Measurements from ENCODE around the gene NSD2. TPM values are rescaled to one million over a fixed set of nuclear protein-coding genes. Genes with fewer than 3 reads are reported as not detected.

Gene NSD2
- total and polyA plus RNA-seq, 2 experiments from 2014 or later: 25.7 to 30.8 TPM

GRCh38 chr4:2006367-2006766 is 135.2 kb downstream of the NSD2 start:
- Histone ChIP-seq H3K9me2 (replicated peaks; ENCODE audit: insufficient read depth) (no peaks in the 10 kb centered on the region), H4K20me1 (ENCODE audit: insufficient read depth, poor library complexity, severe bottlenecking) (peaks cover 30% of the 10 kb centered on the region), H3K4me1 (ENCODE audit: insufficient read depth) (peaks cover 21% of the 10 kb centered on the region), H3K4me2 (no peak overlapping the region), H3K9me3 (ENCODE audit: low read depth) (no peaks in the 10 kb centered on the region), H3K4me3 (no peak overlapping the region), H3K27ac (no peak overlapping the region), H3K79me2 (peaks cover 73% of the 10 kb centered on the region), H3K36me3 (replicated peaks; ENCODE audit: insufficient read depth, low read depth) (no peaks in the 10 kb centered on the region), H2AFZ (no peak overlapping the region), H3K27me3 (no peaks in the 10 kb centered on the region)
- 93% methylated on average over 7 of the region's 7 CpGs for WGBS (ENCODE audit: low lambda C conversion rate, missing lambda C conversion rate)
- TF ChIP-seq CTCF (IDR thresholded peaks at IDR 0.05; ENCODE audit: poor library complexity) (no peak), EZH2phosphoT487 (IDR thresholded peaks at IDR 0.05; ENCODE audit: low read depth, severe bottlenecking, unreplicated experiment) (no peak)
- DNase-seq (ENCODE audit: low spot score): no peak

- H3K4me3 ChIP-seq: peak overlapping the region; percentile 60
- no peaks in the 10 kb centered on the region for H3K27me3 ChIP-seq
- no peaks in the 10 kb centered on the region for H3K9me2 ChIP-seq (replicated peaks; ENCODE audit: insufficient read depth)
- H4K20me1 ChIP-seq (ENCODE audit: insufficient read depth, poor library complexity, severe bottlenecking): peaks cover 30% of the 10 kb centered on the region
- no peak overlapping the region for H2AFZ ChIP-seq
- H3K9me3 ChIP-seq (ENCODE audit: low read depth): no peaks in the 10 kb centered on the region
- 89% methylated on average over 15 of the region's 15 CpGs for WGBS (ENCODE audit: low lambda C conversion rate, missing lambda C conversion rate)
- peaks cover 21% of the 10 kb centered on the region for H3K4me1 ChIP-seq (ENCODE audit: insufficient read depth)
- peaks cover 66% of the 10 kb centered on the region for H3K79me2 ChIP-seq
- TF ChIP-seq CTCF (IDR thresholded peaks at IDR 0.05; ENCODE audit: poor library complexity) (no peak), EZH2 (IDR thresholded peaks at IDR 0.05; ENCODE audit: borderline replicate concordance) (no peak), EZH2phosphoT487 (IDR thresholded peaks at IDR 0.05; ENCODE audit: low read depth, severe bottlenecking, unreplicated experiment) (no peak)
- no peaks in the 10 kb centered on the region for H3K36me3 ChIP-seq (replicated peaks; ENCODE audit: insufficient read depth, low read depth)
- no peak for DNase-seq (ENCODE audit: low spot score)
- no peak overlapping the region for H3K27ac ChIP-seq
- H3K4me2 ChIP-seq: peak overlapping the region; percentile 78
Observed at GRCh38 chr4:2006956-2007653, 135.9 kb downstream of the NSD2 start.

- H3K4me3 ChIP-seq: peak overlapping the region; percentile 60
- H3K9me2 ChIP-seq (replicated peaks; ENCODE audit: insufficient read depth): no peaks in the 10 kb centered on the region
- TF ChIP-seq EZH2phosphoT487 (IDR thresholded peaks at IDR 0.05; ENCODE audit: low read depth, severe bottlenecking, unreplicated experiment) (no peak), EZH2 (IDR thresholded peaks at IDR 0.05; ENCODE audit: borderline replicate concordance) (no peak), CTCF (IDR thresholded peaks at IDR 0.05; ENCODE audit: poor library complexity) (no peak)
- H3K4me2 ChIP-seq: peak overlapping the region; percentile 78
- H3K4me1 ChIP-seq (ENCODE audit: insufficient read depth): peaks cover 21% of the 10 kb centered on the region
- WGBS (ENCODE audit: low lambda C conversion rate, missing lambda C conversion rate): 4% methylated on average over 29 of the region's 57 CpGs
- H2AFZ ChIP-seq: peak overlapping the region; percentile 74
- H3K36me3 ChIP-seq (replicated peaks; ENCODE audit: insufficient read depth, low read depth): no peaks in the 10 kb centered on the region
- H3K27ac ChIP-seq: peak overlapping the region; percentile 97
- no peaks in the 10 kb centered on the region for H3K9me3 ChIP-seq (ENCODE audit: low read depth)
- H3K79me2 ChIP-seq: peaks cover 57% of the 10 kb centered on the region
- peaks cover 26% of the 10 kb centered on the region for H4K20me1 ChIP-seq (ENCODE audit: insufficient read depth, poor library complexity, severe bottlenecking)
- peak; percentile 36 for DNase-seq (ENCODE audit: low spot score)
- no peaks in the 10 kb centered on the region for H3K27me3 ChIP-seq
Observed at GRCh38 chr4:2007804-2008670, 136.8 kb downstream of the NSD2 start.
